GM19035 (cell line): ENCODE measurements around the gene CRY2.

Source experiments
- ATAC-seq: cut with Tn5 transposase; IDR thresholded peaks from one replicate; pipeline ENCODE4 v1.9.1; 2021; ENCODE audit not compliant: unreplicated experiment

The CRY2 gene

GRCh38 chr11:45917286-45917622 is 70.0 kb downstream of the CRY2 start:
- peak; percentile 8 for ATAC-seq

- peak; percentile 80 for ATAC-seq
These were observed 70.5 kb downstream of the CRY2 start, which contains the start of gene PEX16 for GRCh38 chr11:45917623-45918330. Gene PEX16 (minus strand): TSS chr11:45917877. CDS start chr11:45917811, 66 bp downstream.

GRCh38 chr11:45918331-45918941 is 71.2 kb downstream of the CRY2 start:
- peak; percentile 37 for ATAC-seq

GRCh38 chr11:45918962-45919675 is 71.8 kb downstream of the CRY2 start:
- no peak for ATAC-seq

- no peak for ATAC-seq
These were observed 72.7 kb downstream of the CRY2 start for GRCh38 chr11:45919806-45920530.

- ATAC-seq, result no peak
These were observed 73.5 kb downstream of the CRY2 start for GRCh38 chr11:45920531-45921477.

- ATAC-seq, result no peak
These were observed 74.5 kb downstream of the CRY2 start for GRCh38 chr11:45921561-45922424.

- ATAC-seq, result no peak
These were observed 75.3 kb downstream of the CRY2 start, which contains the start of gene LARGE2 for GRCh38 chr11:45922425-45923082. Gene LARGE2 (plus strand): TSS chr11:45922656. CDS start chr11:45922883, 227 bp downstream.

- ATAC-seq, result no peak
These were observed 77.0 kb downstream of the CRY2 start for GRCh38 chr11:45924036-45924915.

GRCh38 chr11:45924927-45925326 is 77.7 kb downstream of the CRY2 start:
- no peak for ATAC-seq

- ATAC-seq, result no peak
These were observed 78.3 kb downstream of the CRY2 start for GRCh38 chr11:45925550-45925949.

- no peak for ATAC-seq
These were observed 78.7 kb downstream of the CRY2 start for GRCh38 chr11:45926001-45926401.

GRCh38 chr11:45926536-45927331 is 79.5 kb downstream of the CRY2 start:
- no peak for ATAC-seq

- no peak for ATAC-seq
These were observed 80.0 kb downstream of the CRY2 start for GRCh38 chr11:45927332-45927683.

- ATAC-seq, result no peak
These were observed 80.6 kb downstream of the CRY2 start for GRCh38 chr11:45927684-45928413.

- no peak for ATAC-seq
These were observed 81.4 kb downstream of the CRY2 start for GRCh38 chr11:45928535-45929215.
